Activated CD4-positive, alpha-beta memory T cell treated with anti-CD3 and anti-CD28 coated beads for 36 hours (primary cell): ENCODE results near the gene ZNF276. TPM values are rescaled to one million over a fixed set of nuclear protein-coding genes. Genes with fewer than 3 reads are reported as not detected.

Experiments
- CTCF ChIA-PET: fragments of 350-600 bp; sonication (Branson Sonifier 250); formaldehyde crosslinking; loops from one replicate; lab custom pipeline; 2021; ENCODE audit warnings: antibody characterized with exemption, inconsistent platforms; lab: Charles Lee
- POLR2A ChIA-PET: fragments of 350-600 bp; sonication (Branson Sonifier 250); formaldehyde crosslinking; loops from one replicate; lab custom pipeline; 2021; ENCODE audit warnings: antibody characterized with exemption; lab: Charles Lee
- DNase-seq: peaks from one replicate; pipeline ENCODE4 v3.0.0-alpha.2; 2020
- H3K27ac Mint-ChIP-seq: one replicate; pipeline ENCODE4 v1.8.0; 2021; ENCODE audit warnings: mixed read lengths
- H3K27me3 Mint-ChIP-seq: one replicate; pipeline ENCODE4 v1.8.0; 2021; ENCODE audit warnings: mixed read lengths
- H3K36me3 Mint-ChIP-seq: one replicate; pipeline ENCODE4 v1.8.0; 2021; ENCODE audit warnings: mixed read lengths
- H3K4me1 Mint-ChIP-seq: one replicate; pipeline ENCODE4 v1.8.0; 2021; ENCODE audit warnings: low read depth, mixed read lengths
- H3K4me3 Mint-ChIP-seq: one replicate; pipeline ENCODE4 v1.8.0; 2021; ENCODE audit warnings: mild to moderate bottlenecking, mixed read lengths
- H3K9me3 Mint-ChIP-seq: one replicate; pipeline ENCODE4 v1.8.0; 2021; ENCODE audit warnings: mixed read lengths
- intact Hi-C: fragments of 100-400 bp; cut with micrococcal nuclease; formaldehyde crosslinking; loops from one replicate; pipeline ENCODE4 v1.15.1; 2023
- total RNA-seq, 2 experiments: library from RNA; stranded (reverse); gene quantifications; one replicate each; pipeline ENCODE4 v1.2.3, GENCODE V29; 2021

The ZNF276 gene
- total RNA-seq, 2 experiments from 2014 or later: 22.1 to 25.6 TPM

- Mint-ChIP-seq H3K4me1 (peaks cover 38% of the 10 kb centered on the region), H3K9me3 (no peaks in the 10 kb centered on the region), H3K4me3 (peak overlapping the region; percentile 70), H3K27me3 (no peaks in the 10 kb centered on the region), H3K27ac (no peak overlapping the region), H3K36me3 (peaks cover 25% of the 10 kb centered on the region)
- CTCF ChIA-PET: interaction anchor here (1.9 to 2.2 kb wide), 2 partner anchors 14 to 20 kb away, joined by 8 read pairs; partner anchors contain the start of gene SPATA2L
- intact Hi-C loops: loop anchor here (5.0 kb wide), 2 partner anchors 42 to 142 kb away; no protein-coding TSS in a partner anchor
- DNase-seq: peak; percentile 31
- POLR2A ChIA-PET: interaction anchor here (1.9 kb wide), 1 partner anchor 18 kb away, joined by 5 read pairs; no protein-coding TSS in a partner anchor
Observed at GRCh38 chr16:89720551-89720812, 855 bp upstream of the ZNF276 start.

- ChIA-PET CTCF (interaction anchor here (1.0 to 1.3 kb wide), 2 partner anchors 16 to 139 kb away, joined by 4 read pairs; no protein-coding TSS in a partner anchor), POLR2A (no interaction called here)
- intact Hi-C loops: loop anchor here (1.0 to 5.0 kb wide), 4 partner anchors 15 to 141 kb away; partner anchors contain the start of gene SPATA2L
- Mint-ChIP-seq H3K36me3 (peaks cover 23% of the 10 kb centered on the region), H3K4me1 (peaks cover 38% of the 10 kb centered on the region), H3K27ac (peak overlapping the region; percentile 88), H3K9me3 (no peaks in the 10 kb centered on the region), H3K4me3 (peak overlapping the region; percentile 87), H3K27me3 (no peaks in the 10 kb centered on the region)
- peak; percentile 90 for DNase-seq
Observed at GRCh38 chr16:89721546-89722391, 432 bp downstream of the ZNF276 start.

DNA sequence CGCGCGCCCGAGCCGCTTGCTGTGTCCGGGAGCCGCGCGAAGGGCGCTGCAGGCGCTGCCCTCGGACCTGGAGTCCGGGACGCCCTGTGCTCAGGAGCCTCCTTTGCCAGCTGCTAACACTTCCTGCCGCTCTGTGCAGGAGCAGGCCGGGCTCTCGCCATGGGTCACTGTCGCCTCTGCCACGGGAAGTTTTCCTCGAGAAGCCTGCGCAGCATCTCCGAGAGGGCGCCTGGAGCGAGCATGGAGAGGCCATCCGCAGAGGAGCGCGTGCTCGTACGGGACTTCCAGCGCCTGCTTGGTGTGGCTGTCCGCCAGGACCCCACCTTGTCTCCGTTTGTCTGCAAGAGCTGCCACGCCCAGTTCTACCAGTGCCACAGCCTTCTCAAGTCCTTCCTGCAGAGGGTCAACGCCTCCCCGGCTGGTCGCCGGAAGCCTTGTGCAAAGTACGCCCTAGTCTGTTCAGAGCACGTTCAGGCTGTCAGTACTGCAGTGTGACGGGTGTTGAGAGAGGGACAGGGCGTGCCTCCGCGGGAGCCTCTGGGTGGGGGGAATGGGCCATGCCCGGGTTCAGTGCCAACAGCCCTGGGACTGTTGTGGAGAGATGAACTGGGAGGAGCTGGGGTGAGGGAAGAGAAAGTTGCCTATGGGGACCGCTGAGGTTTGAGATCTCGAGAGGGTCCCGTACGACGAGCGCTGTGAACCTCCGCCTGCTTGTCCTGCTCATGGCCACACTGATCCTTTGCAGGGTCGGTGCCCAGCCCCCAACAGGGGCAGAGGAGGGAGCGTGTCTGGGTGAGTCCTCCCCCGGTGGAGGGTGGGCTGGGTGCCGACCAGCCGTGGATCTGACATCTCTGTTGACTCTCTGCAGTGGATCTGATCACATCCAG is 1.3 kb downstream of the ZNF276 start:
- H3K4me1 Mint-ChIP-seq: peaks cover 47% of the 10 kb centered on the region
- intact Hi-C loops: loop anchor here (2.0 to 5.0 kb wide), 3 partner anchors 14 to 140 kb away; no protein-coding TSS in a partner anchor
- DNase-seq: peak; percentile 83
- ChIA-PET POLR2A (interaction anchor here (0.8 to 0.9 kb wide), 2 partner anchors 22 to 151 kb away, joined by 3 to 4 read pairs; partner anchors contain the start of gene TCF25), CTCF (interaction anchor here (0.8 to 1.3 kb wide), 3 partner anchors 17 to 138 kb away, joined by 4 read pairs; no protein-coding TSS in a partner anchor)
- no peaks in the 10 kb centered on the region for H3K27me3 Mint-ChIP-seq
- peak overlapping the region; percentile 88 for H3K27ac Mint-ChIP-seq
- peak overlapping the region; percentile 87 for H3K4me3 Mint-ChIP-seq
- no peaks in the 10 kb centered on the region for H3K9me3 Mint-ChIP-seq
- peaks cover 24% of the 10 kb centered on the region for H3K36me3 Mint-ChIP-seq

DNA sequence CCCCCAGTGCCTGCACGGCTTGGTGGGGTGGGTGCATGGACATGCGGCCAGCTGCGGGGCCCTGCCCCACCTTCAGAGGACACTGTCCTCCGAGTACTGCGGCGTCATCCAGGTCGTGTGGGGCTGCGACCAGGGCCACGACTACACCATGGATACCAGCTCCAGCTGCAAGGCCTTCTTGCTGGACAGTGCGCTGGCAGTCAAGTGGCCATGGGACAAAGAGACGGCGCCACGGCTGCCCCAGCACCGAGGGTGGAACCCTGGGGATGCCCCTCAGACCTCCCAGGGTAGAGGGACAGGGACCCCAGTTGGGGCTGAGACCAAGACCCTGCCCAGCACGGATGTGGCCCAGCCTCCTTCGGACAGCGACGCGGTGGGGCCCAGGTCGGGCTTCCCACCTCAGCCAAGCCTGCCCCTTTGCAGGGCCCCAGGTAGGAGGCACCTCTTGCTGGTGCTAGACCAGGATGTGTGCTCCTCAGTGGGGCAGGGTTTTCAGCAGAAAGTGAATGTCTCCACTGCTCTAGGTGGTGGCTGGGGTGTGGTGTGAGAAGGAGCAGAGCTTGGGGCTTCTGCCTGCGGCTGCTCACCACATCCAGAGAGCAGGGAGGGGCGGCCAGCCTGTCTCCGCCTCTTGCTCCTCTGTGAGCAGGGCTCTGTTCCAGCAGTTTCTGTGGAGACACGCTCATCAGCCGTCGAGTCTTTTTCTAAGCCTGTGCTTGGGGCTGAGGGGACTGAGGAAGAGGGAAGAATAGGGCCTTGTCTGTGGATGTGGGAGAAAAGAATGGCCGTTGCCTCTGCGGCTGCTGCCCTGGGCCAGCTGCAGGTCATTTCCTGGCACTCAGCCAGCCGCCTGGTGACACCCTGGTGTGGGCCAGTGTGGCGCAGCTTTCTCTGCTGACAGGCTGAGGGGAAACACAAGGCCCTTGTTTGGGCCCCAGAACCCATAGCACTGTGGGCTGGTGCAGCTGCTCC is 2.2 kb downstream of the ZNF276 start:
- Mint-ChIP-seq H3K4me3 (peak overlapping the region; percentile 87), H3K4me1 (peaks cover 50% of the 10 kb centered on the region), H3K36me3 (peaks cover 23% of the 10 kb centered on the region), H3K27ac (peak overlapping the region; percentile 88), H3K9me3 (no peaks in the 10 kb centered on the region), H3K27me3 (no peaks in the 10 kb centered on the region)
- ChIA-PET CTCF (interaction anchor here (0.8 to 2.5 kb wide), 8 partner anchors 14 to 187 kb away, joined by 4 to 27 read pairs (median 4); partner anchors contain the start of gene SPATA2L), POLR2A (interaction anchor here (0.8 to 1.6 kb wide), 7 partner anchors 10 to 150 kb away, joined by 3 to 7 read pairs (median 4); partner anchors contain the start of genes CDK10 and TCF25)
- intact Hi-C loops: loop anchor here (2.0 to 5.0 kb wide), 3 partner anchors 13 to 139 kb away; no protein-coding TSS in a partner anchor
- DNase-seq: peak; percentile 87

GRCh38 chr16:89727406-89728120 is 6.2 kb downstream of the ZNF276 start:
- intact Hi-C loops: no loop called here
- no peaks in the 10 kb centered on the region for H3K27me3 Mint-ChIP-seq
- H3K4me3 Mint-ChIP-seq: no peak overlapping the region
- peaks cover 39% of the 10 kb centered on the region for H3K36me3 Mint-ChIP-seq
- ChIA-PET POLR2A (no interaction called here), CTCF (interaction anchor here (0.6 kb wide), 1 partner anchor 13 kb away, joined by 3 read pairs; no protein-coding TSS in a partner anchor)
- H3K27ac Mint-ChIP-seq: peak overlapping the region; percentile 28
- DNase-seq: no peak
- peaks cover 49% of the 10 kb centered on the region for H3K4me1 Mint-ChIP-seq
- no peaks in the 10 kb centered on the region for H3K9me3 Mint-ChIP-seq

DNA sequence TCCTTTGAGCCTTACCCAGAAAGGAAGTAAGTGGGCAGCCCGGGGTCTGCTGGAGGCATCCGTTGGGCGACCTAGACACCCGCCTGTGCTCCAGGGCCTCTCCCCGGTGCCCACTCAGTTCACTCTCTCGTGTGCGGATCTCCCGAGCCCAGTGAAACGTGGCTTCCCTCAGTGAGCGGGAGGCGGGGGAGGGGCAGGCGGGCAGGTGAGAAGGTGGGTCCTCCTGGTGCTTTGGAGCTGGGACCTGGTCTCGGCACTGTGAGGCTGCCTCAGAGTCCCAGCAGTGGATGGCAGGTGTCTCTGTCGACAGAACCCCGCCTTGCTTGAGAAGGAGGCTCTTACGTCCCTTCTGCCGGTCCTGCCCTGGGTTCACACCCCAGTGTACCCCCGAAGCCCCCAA is 8.0 kb downstream of the ZNF276 start:
- H3K36me3 Mint-ChIP-seq: peaks cover 40% of the 10 kb centered on the region
- no peaks in the 10 kb centered on the region for H3K9me3 Mint-ChIP-seq
- peak overlapping the region; percentile 24 for H3K27ac Mint-ChIP-seq
- intact Hi-C loops: no loop called here
- H3K4me1 Mint-ChIP-seq: peaks cover 36% of the 10 kb centered on the region
- POLR2A ChIA-PET: no interaction called here
- no peak overlapping the region for H3K4me3 Mint-ChIP-seq
- no peak for DNase-seq
- CTCF ChIA-PET: no interaction called here
- H3K27me3 Mint-ChIP-seq: no peaks in the 10 kb centered on the region

GRCh38 chr16:89729863-89730593 is 8.7 kb downstream of the ZNF276 start:
- H3K27ac Mint-ChIP-seq: peak overlapping the region; percentile 23
- H3K27me3 Mint-ChIP-seq: no peaks in the 10 kb centered on the region
- H3K4me3 Mint-ChIP-seq: no peak overlapping the region
- intact Hi-C loops: no loop called here
- H3K4me1 Mint-ChIP-seq: peaks cover 34% of the 10 kb centered on the region
- POLR2A ChIA-PET: no interaction called here
- CTCF ChIA-PET: no interaction called here
- peaks cover 48% of the 10 kb centered on the region for H3K36me3 Mint-ChIP-seq
- H3K9me3 Mint-ChIP-seq: no peaks in the 10 kb centered on the region
- no peak for DNase-seq

- ChIA-PET CTCF (no interaction called here), POLR2A (no interaction called here)
- H3K36me3 Mint-ChIP-seq: peaks cover 54% of the 10 kb centered on the region
- no peaks in the 10 kb centered on the region for H3K27me3 Mint-ChIP-seq
- H3K27ac Mint-ChIP-seq: no peak overlapping the region
- H3K9me3 Mint-ChIP-seq: no peaks in the 10 kb centered on the region
- DNase-seq: no peak
- H3K4me1 Mint-ChIP-seq: peaks cover 34% of the 10 kb centered on the region
- intact Hi-C loops: no loop called here
- no peak overlapping the region for H3K4me3 Mint-ChIP-seq
Observed at GRCh38 chr16:89730610-89731234, 9.4 kb downstream of the ZNF276 start.

GRCh38 chr16:89732142-89732917 is 11.0 kb downstream of the ZNF276 start:
- CTCF ChIA-PET: interaction anchor here (1.2 kb wide), 1 partner anchor 30 kb away, joined by 3 read pairs; no protein-coding TSS in a partner anchor
- no peaks in the 10 kb centered on the region for H3K9me3 Mint-ChIP-seq
- no peak overlapping the region for H3K4me3 Mint-ChIP-seq
- H3K36me3 Mint-ChIP-seq: peaks cover 55% of the 10 kb centered on the region
- no peaks in the 10 kb centered on the region for H3K27me3 Mint-ChIP-seq
- peak overlapping the region; percentile 42 for H3K27ac Mint-ChIP-seq
- POLR2A ChIA-PET: interaction anchor here (0.6 kb wide), 1 partner anchor 241 kb away, joined by 4 read pairs; no protein-coding TSS in a partner anchor
- no peak for DNase-seq
- intact Hi-C loops: no loop called here
- peaks cover 34% of the 10 kb centered on the region for H3K4me1 Mint-ChIP-seq
